NCI-H2029 (cell line): Measurements from ENCODE around the gene NDST1.
A peak's percentile ranks its signal among the peaks of the same experiment; 100 is the strongest.

Experiments
- DNase-seq: peaks from one replicate; lab custom pipeline; 2025; lab: John Stamatoyannopoulos, UW

The NDST1 gene

GRCh38 chr5:150544611-150545219 is 36.8 kb downstream of the NDST1 start:
- peak; percentile 56 for DNase-seq

GRCh38 chr5:150545246-150545645 is 37.3 kb downstream of the NDST1 start:
- DNase-seq = no peak

- no peak for DNase-seq
Measured at GRCh38 chr5:150548123-150548522, 40.2 kb downstream of the NDST1 start.

- DNase-seq = no peak
Measured at GRCh38 chr5:150549735-150550134, 41.8 kb downstream of the NDST1 start.

- no peak for DNase-seq
Measured at GRCh38 chr5:150550286-150550685, 42.4 kb downstream of the NDST1 start.

- no peak for DNase-seq
Measured at GRCh38 chr5:150551066-150551465, 43.1 kb downstream of the NDST1 start.

GRCh38 chr5:150553402-150553801 is 45.5 kb downstream of the NDST1 start:
- DNase-seq = no peak

- no peak for DNase-seq
Measured at GRCh38 chr5:150553911-150554310, 46.0 kb downstream of the NDST1 start.

GRCh38 chr5:150554857-150555256 is 46.9 kb downstream of the NDST1 start:
- no peak for DNase-seq

- DNase-seq = no peak
Measured at GRCh38 chr5:150556106-150556505, 48.2 kb downstream of the NDST1 start.

- DNase-seq = no peak
Measured at GRCh38 chr5:150556859-150557508, 49.1 kb downstream of the NDST1 start.

- no peak for DNase-seq
Measured at GRCh38 chr5:150557509-150557872, 49.6 kb downstream of the NDST1 start.

- DNase-seq = no peak
Measured at GRCh38 chr5:150558088-150558621, 50.2 kb downstream of the NDST1 start.

- DNase-seq = no peak
Measured at GRCh38 chr5:150559088-150559487, 51.2 kb downstream of the NDST1 start.

- DNase-seq = no peak
Measured at GRCh38 chr5:150559701-150560100, 51.8 kb downstream of the NDST1 start.

GRCh38 chr5:150560401-150561191 is 52.7 kb downstream of the NDST1 start:
- peak; percentile 70 for DNase-seq

- DNase-seq = no peak
Measured at GRCh38 chr5:150561192-150561512, 53.2 kb downstream of the NDST1 start.

- DNase-seq = no peak
Measured at GRCh38 chr5:150561571-150562275, 53.8 kb downstream of the NDST1 start.

GRCh38 chr5:150562832-150563231 is 54.9 kb downstream of the NDST1 start:
- DNase-seq = peak; percentile 4

GRCh38 chr5:150565868-150566267 is 57.9 kb downstream of the NDST1 start:
- DNase-seq = no peak

- DNase-seq = no peak
Measured at GRCh38 chr5:150567031-150567717, 59.2 kb downstream of the NDST1 start.

- DNase-seq = no peak
Measured at GRCh38 chr5:150568663-150569062, 60.7 kb downstream of the NDST1 start.
